PC-3 (cell line): ENCODE measurements around the gene CMKLR1. TPM values are rescaled to one million over a fixed set of nuclear protein-coding genes. Genes with fewer than 3 reads are reported as not detected.

Experiments
- ATAC-seq: fragments of 200-7000 bp; cut with Tn5 transposase; 2 replicates; pipeline ENCODE4 v1.9.1; 2020; ENCODE audit warnings: mild to moderate bottlenecking, moderate library complexity
- BruUV-seq: library from RNA; stranded (reverse); fragments of 400-500 nt; replicated peaks from 2 replicates; lab custom pipeline; 2021; lab: Mats Ljungman, UMichigan
- CTCF ChIA-PET: fragments of 300-600 bp; sonication (Branson Sonifier 250); formaldehyde crosslinking; loops from one replicate; lab custom pipeline; 2022; ENCODE audit warnings: antibody characterized with exemption; lab: Charles Lee
- POLR2A ChIA-PET: fragments of 300-600 bp; sonication (Branson Sonifier 250); formaldehyde crosslinking; loops from one replicate; lab custom pipeline; 2022; ENCODE audit warnings: antibody characterized with exemption; ENCODE audit not compliant: unreplicated experiment; lab: Charles Lee
- DNase-seq: peaks from one replicate; pipeline ENCODE4 v3.0.0-alpha.2; 2015
- H2AFZ ChIP-seq: fragments of 300-600 bp; sonication (generic); 2 replicates; pipeline ENCODE4 v1.6.0; 2016; ENCODE audit warnings: antibody characterized with exemption, low read length
- H3F3A ChIP-seq: fragments of 300-600 bp; sonication (generic); one replicate; pipeline ENCODE4 v1.6.0; 2017; ENCODE audit warnings: antibody characterized with exemption, low read length, control low read depth, mild to moderate bottlenecking; ENCODE audit not compliant: unreplicated experiment
- H3K27ac ChIP-seq: fragments of 300-600 bp; sonication (generic); 2 replicates; pipeline ENCODE4 v1.5.1; 2016; ENCODE audit warnings: mild to moderate bottlenecking, low read length
- H3K27me3 ChIP-seq: fragments of 300-600 bp; sonication (generic); 2 replicates; pipeline ENCODE4 v1.6.1; 2016; ENCODE audit warnings: low read length, mixed read lengths
- H3K36me3 ChIP-seq: fragments of 300-600 bp; sonication (generic); 2 replicates; pipeline ENCODE4 v1.6.1; 2016; ENCODE audit warnings: low read depth, mixed run types, low read length, mixed read lengths
- H3K4me1 ChIP-seq: fragments of 300-600 bp; sonication (generic); 2 replicates; pipeline ENCODE4 v1.5.1; 2016; ENCODE audit warnings: low read length; ENCODE audit not compliant: insufficient read depth
- H3K4me2 ChIP-seq: fragments of 300-600 bp; sonication (generic); 2 replicates; pipeline ENCODE4 v1.6.0; 2016; ENCODE audit warnings: low read length
- H3K4me3 ChIP-seq: fragments of 300-600 bp; sonication (generic); 2 replicates; pipeline ENCODE4 v1.5.1; 2016; ENCODE audit warnings: mild to moderate bottlenecking, low read length, mixed read lengths
- H3K79me2 ChIP-seq: fragments of 300-600 bp; sonication (generic); 2 replicates; pipeline ENCODE4 v1.6.1; 2017; ENCODE audit warnings: low read length, mixed read lengths
- H3K9ac ChIP-seq: fragments of 300-600 bp; sonication (generic); 2 replicates; pipeline ENCODE4 v1.6.0; 2016; ENCODE audit warnings: mild to moderate bottlenecking, low read length
- H3K9me2 ChIP-seq: fragments of 300-600 bp; sonication (generic); replicated peaks from 2 replicates; pipeline ENCODE4 v1.6.1; 2016; ENCODE audit warnings: mixed run types, low read length, mixed read lengths
- H3K9me3 ChIP-seq: fragments of 300-600 bp; sonication (generic); 2 replicates; pipeline ENCODE4 v1.6.1; 2016; ENCODE audit warnings: low read length, mixed read lengths
- H4K20me1 ChIP-seq: fragments of 300-600 bp; sonication (generic); 2 replicates; pipeline ENCODE4 v1.6.1; 2016; ENCODE audit warnings: low read length, mixed read lengths
- CTCF ChIP-seq: fragments of 300-600 bp; sonication (generic); conservative IDR thresholded peaks from 2 replicates; pipeline ENCODE4 v1.5.1; 2017; ENCODE audit warnings: antibody characterized with exemption, low read depth, mild to moderate bottlenecking, low read length
- EZH2 ChIP-seq: fragments of 300-600 bp; sonication (generic); IDR thresholded peaks from one replicate; pipeline ENCODE4 v1.6.1; 2017; ENCODE audit warnings: antibody characterized with exemption, mild to moderate bottlenecking, low read length; ENCODE audit not compliant: unreplicated experiment
- EZH2phosphoT487 ChIP-seq: fragments of 300-600 bp; sonication (generic); IDR thresholded peaks from 2 replicates; pipeline ENCODE4 v1.6.1; 2018; ENCODE audit warnings: mild to moderate bottlenecking, antibody characterized with exemption, low read length, borderline replicate concordance
- intact Hi-C: fragments of 100-400 bp; cut with micrococcal nuclease; formaldehyde crosslinking; loops from 2 replicates; pipeline ENCODE4 v1.9.0; 2023
- total RNA-seq: library from RNA; depleted of rRNA; stranded (reverse); fragments of >200 nt; gene quantifications from 2 replicates; pipeline ENCODE4 v1.2.3, GENCODE V29; 2014

Gene CMKLR1
- total RNA-seq, 1 experiment from 2014 or later, result not detected

GRCh38 chr12:108299980-108300696, 39.0 kb downstream of the CMKLR1 start:
- TF ChIP-seq EZH2 (no peak), CTCF (no peak)
- Histone ChIP-seq H3K9ac (no peak overlapping the region), H3K4me3 (no peak overlapping the region), H3K4me2 (no peak overlapping the region), H3K4me1 (peaks cover 8% of the 10 kb centered on the region; the same call in 1 of the 2 replicates), H3K36me3 (no peaks in the 10 kb centered on the region), H2AFZ (no peak overlapping the region), H4K20me1 (no peaks in the 10 kb centered on the region), H3K9me3 (no peaks in the 10 kb centered on the region), H3K27ac (no peak overlapping the region), H3K27me3 (peaks cover 36% of the 10 kb centered on the region; the same call in 1 of the 2 replicates), H3K79me2 (no peaks in the 10 kb centered on the region), H3K9me2 (no peaks in the 10 kb centered on the region), H3F3A (no peaks in the 10 kb centered on the region)
- intact Hi-C loops, result no loop called here
- no peak for ATAC-seq
- no TSS peak for BruUV-seq
- no peak for DNase-seq
- POLR2A ChIA-PET, result no interaction called here
- CTCF ChIA-PET, result no interaction called here

GRCh38 chr12:108299516-108299915, 39.6 kb downstream of the CMKLR1 start:
- ChIA-PET CTCF (no interaction called here), POLR2A (no interaction called here)
- DNase-seq (no peak), ATAC-seq (no peak)
- Histone ChIP-seq H3F3A (no peaks in the 10 kb centered on the region), H3K27me3 (peaks cover 35% of the 10 kb centered on the region; the same call in 1 of the 2 replicates), H3K4me2 (no peak overlapping the region), H2AFZ (no peak overlapping the region), H3K9me3 (no peaks in the 10 kb centered on the region), H3K9ac (no peak overlapping the region), H3K27ac (no peak overlapping the region), H3K4me3 (no peak overlapping the region), H3K36me3 (no peaks in the 10 kb centered on the region), H3K9me2 (no peaks in the 10 kb centered on the region), H3K79me2 (no peaks in the 10 kb centered on the region), H3K4me1 (peaks cover 8% of the 10 kb centered on the region; the same call in 1 of the 2 replicates), H4K20me1 (no peaks in the 10 kb centered on the region)
- no TSS peak for BruUV-seq
- TF ChIP-seq EZH2phosphoT487 (no peak), EZH2 (no peak), CTCF (no peak)
- intact Hi-C loops, result no loop called here

GRCh38 chr12:108298761-108299275, 40.3 kb downstream of the CMKLR1 start:
- no TSS peak for BruUV-seq
- Histone ChIP-seq H3K36me3 (no peaks in the 10 kb centered on the region), H3K79me2 (no peaks in the 10 kb centered on the region), H3K9me2 (no peaks in the 10 kb centered on the region), H3K27me3 (peaks cover 35% of the 10 kb centered on the region; the same call in 1 of the 2 replicates), H3K9ac (no peak overlapping the region), H3K27ac (no peak overlapping the region), H3F3A (no peaks in the 10 kb centered on the region), H3K4me2 (no peak overlapping the region), H3K4me1 (peaks cover 8% of the 10 kb centered on the region; the same call in 1 of the 2 replicates), H3K9me3 (no peaks in the 10 kb centered on the region), H2AFZ (no peak overlapping the region), H3K4me3 (no peak overlapping the region), H4K20me1 (no peaks in the 10 kb centered on the region)
- TF ChIP-seq CTCF, result no peak
- TF ChIP-seq EZH2phosphoT487, result no peak
- POLR2A ChIA-PET, result no interaction called here
- CTCF ChIA-PET, result no interaction called here
- ATAC-seq (no peak), DNase-seq (no peak)
- intact Hi-C loops, result no loop called here
